Stimulated activated CD8-positive, alpha-beta memory T cell treated with anti-CD3 and anti-CD28 coated beads, Interleukin-12 subunit alpha, Interleukin-12 subunit beta, amount 100 ng/mL, for 24 hours (primary cell): Measurements from ENCODE around the gene RCOR2.

Experiments used
- DNase-seq: peaks from one replicate; pipeline ENCODE4 v3.0.0-alpha.2; 2020; ENCODE audit errors: extremely low read depth

Gene RCOR2

DNA sequence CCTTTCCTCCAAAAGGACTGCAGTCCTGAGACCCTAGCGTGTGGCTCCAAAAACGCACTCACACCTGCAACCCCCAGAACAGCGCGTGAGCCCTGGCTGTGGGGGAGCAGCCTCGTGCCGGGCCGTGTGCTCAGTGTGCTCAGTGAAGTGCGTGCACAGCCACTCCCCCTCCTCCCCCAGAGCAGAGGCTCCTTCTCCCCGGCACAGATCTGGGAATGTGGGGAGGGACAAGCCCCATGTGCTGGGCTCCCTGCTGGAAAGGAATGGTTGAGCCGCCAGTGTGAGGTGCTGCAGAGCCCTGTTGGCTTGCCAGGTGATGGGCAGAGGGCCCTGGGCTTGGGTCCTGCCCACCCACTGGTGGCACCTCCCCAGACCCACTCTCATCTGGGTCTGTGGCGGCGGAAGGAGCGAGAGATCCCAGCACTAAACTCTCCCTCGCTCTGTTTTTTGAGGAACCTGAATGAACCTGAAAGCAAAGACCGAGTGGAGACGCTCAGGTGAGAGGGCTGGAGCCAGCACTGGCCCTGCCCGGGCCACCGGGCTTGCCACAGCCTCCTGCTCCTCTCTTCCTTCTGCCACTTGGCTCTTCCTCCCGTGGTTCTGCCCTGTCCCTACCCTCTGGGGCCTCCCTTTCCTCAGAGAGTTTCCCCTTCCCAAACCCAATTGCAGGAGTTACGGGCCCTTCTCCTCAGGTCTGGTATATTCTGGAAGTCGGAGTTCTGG is 9.0 kb downstream of the RCOR2 start:
- no peak for DNase-seq

DNA sequence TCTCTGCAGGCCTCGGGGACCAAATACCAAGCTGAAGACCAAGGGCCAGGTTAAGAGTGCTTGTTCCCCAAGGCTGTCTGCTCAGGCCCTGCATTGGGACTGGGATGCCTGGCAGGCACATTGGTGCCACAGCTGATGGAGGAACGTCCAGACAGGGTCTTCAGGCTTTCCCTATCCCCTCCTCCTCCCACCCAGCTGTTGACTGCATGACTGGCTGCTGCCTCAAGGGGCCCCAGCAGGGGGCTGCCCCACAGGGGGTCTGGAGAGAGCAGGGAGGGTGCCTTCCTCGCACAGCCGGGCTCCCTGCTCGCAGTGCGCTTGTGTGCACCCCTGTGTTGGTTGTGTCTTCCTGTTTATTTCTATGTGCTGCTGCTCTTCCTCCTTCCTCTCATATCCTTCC is 9.9 kb downstream of the RCOR2 start:
- no peak for DNase-seq

- no peak for DNase-seq
Observed at GRCh38 chr11:63906585-63906984, 10.4 kb downstream of the RCOR2 start.

DNA sequence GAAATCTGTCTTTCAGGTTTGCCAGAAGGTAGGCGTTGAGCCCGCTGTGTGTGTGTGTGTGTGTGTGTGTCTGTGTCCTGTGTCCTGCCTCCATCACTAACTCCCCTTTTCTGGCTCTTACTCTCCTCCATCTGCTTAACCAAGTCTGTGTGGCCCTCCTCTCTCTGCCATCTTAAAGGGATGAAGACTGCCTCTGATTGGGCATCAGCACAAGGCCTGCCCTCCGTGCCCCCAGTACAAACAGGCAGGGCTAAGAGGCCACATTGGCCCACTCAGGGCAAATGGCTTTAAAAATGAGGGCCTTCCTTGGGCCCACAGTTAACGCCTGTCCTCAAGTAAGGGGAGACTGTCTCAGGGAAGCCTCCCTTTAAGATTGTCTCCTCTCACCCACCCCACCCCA is 10.9 kb downstream of the RCOR2 start:
- DNase-seq = no peak

- DNase-seq = no peak
Observed at GRCh38 chr11:63905179-63905578, 11.8 kb downstream of the RCOR2 start.

DNA sequence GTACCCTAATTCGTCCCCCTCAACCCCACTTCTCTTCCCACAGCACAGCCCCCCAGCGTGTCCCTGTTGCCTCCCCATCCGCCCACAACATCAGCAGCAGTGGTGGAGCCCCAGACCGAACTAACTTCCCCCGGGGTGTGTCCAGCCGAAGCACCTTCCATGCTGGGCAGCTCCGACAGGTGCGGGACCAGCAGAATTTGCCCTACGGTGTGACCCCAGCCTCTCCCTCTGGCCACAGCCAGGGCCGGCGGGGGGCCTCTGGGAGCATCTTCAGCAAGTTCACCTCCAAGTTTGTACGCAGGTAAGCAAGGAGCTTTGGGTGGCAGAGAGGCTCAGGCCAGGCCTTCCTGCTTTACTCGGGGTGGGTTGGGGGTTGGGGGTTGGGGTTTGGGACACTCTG is 12.2 kb downstream of the RCOR2 start:
- no peak for DNase-seq

DNA sequence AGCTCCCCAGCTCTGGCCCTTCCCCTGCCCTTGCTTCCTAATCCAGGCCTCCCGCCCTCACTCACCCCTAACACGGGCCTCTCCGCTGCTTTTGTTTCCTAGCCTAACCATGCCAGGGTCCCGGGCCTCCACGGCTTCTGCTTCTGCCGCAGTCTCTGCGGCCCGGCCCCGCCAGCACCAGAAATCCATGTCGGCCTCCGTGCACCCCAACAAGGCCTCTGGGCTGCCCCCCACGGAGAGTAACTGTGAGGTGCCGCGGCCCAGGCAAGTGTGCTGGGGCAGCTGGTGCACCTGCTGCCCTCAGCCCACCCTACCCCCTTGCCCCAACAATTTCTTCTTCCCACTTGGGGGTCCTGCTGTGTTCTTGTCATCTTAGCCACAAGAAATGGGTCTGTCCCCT is 13.1 kb downstream of the RCOR2 start:
- DNase-seq = no peak

- no peak for DNase-seq
Observed at GRCh38 chr11:63901660-63902059, 15.3 kb downstream of the RCOR2 start.

GRCh38 chr11:63897459-63898146 is 19.4 kb downstream of the RCOR2 start:
- DNase-seq = no peak

DNA sequence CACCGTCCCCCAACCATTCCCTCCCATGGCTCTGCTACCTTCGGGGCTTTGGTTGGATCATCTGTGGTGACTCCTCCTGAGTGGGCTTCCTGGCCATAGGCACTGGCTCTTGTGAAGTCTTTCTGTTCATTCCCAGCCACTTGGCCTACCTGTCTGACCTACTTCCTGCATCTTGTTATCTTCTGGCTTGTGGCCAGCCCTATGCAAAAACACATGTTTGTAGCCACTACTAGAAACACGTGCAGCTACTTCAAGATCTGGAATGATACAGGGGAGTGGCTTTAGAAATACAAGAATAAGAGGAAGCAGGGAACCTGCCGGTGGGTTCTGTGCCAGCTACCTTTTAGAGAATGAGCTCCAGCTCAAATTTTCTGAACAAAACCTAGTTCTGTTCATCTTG is 20.9 kb downstream of the RCOR2 start:
- no peak for DNase-seq

- DNase-seq = no peak
Observed at GRCh38 chr11:63893355-63893754, 23.6 kb downstream of the RCOR2 start.

DNA sequence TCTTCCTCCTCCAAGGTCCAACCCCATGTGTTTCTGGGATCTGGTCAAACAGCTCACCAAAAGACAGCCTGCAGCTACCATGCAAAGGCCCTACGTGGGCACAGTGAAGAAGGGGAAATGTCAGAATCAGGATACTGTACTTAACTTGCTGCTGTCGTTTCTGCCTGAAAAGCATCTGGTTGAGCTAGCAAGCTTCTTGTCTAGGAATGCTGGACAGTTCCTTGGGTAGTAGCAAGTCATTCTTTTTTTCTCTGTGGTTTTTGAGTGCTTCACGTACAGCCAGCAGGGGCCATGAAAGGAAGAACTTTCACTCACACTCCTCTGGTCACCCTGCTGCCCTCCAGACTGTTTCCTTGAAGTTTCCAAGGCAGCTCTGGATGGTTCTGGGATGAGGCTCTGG is 24.7 kb downstream of the RCOR2 start:
- DNase-seq = no peak

DNA sequence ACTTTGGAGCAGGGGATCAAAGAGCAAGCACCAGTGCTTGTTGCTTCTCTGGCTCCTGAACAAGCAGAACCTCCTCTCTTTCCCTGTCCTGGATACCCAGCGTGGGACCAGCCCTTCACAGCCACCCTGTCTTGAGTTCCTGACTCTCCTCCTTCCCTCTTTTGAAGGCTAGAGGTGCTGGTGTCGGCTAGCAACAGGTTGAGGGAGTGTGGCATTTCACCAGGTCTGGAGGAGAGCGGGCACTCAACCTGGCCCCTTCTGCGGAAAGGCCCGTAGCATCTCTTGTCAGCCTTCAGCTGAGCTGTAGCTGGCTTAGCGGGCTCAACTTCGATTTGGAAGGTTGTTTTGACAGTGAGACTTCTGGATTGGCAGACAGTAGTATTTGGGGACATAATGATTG is 26.6 kb downstream of the RCOR2 start:
- DNase-seq = no peak

- no peak for DNase-seq
Observed at GRCh38 chr11:63889344-63889743, 27.6 kb downstream of the RCOR2 start.

GRCh38 chr11:63888170-63889086 is 28.5 kb downstream of the RCOR2 start:
- DNase-seq = peak; percentile 31

- no peak for DNase-seq
Observed at GRCh38 chr11:63887386-63887999, 29.5 kb downstream of the RCOR2 start.

DNA sequence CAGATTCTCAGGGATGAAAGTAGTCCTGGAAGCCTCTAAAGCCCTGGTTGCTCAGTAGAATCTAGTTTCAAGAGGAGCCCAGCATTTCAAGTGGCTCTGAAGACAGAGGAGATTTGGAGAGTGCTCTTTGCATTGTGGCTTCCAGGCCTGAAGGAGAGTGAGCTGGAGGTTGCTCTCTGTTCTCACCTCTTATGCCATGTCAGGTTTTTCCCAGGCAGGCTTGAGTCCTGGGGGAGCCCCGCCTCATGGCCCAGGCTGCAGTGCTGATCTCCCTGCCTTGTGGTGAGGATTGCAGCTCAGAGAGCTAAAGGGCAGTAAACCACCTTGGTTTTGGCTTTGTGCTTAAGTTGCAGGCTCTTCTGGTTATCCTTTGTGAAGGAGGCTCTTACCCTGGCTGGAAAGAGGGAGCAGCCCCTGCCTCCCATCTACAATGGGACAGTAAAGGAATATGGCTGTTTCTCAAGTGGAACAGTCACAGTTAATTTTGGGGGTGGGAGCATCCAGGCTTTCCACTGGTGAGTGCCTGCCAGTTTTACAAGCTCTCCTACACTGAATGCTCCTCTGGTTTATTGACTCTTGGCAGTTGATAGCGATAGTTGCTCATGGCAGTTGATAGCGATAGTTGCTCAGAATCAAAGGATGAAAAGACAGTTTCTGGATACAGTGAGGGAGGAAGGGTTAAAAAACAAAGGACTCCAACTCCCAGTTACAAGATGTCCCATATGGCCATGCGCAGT is 32.6 kb downstream of the RCOR2 start:
- DNase-seq = no peak

GRCh38 chr11:63883791-63884190 is 33.2 kb downstream of the RCOR2 start:
- DNase-seq = no peak

GRCh38 chr11:63882555-63883242 is 34.3 kb downstream of the RCOR2 start:
- no peak for DNase-seq

DNA sequence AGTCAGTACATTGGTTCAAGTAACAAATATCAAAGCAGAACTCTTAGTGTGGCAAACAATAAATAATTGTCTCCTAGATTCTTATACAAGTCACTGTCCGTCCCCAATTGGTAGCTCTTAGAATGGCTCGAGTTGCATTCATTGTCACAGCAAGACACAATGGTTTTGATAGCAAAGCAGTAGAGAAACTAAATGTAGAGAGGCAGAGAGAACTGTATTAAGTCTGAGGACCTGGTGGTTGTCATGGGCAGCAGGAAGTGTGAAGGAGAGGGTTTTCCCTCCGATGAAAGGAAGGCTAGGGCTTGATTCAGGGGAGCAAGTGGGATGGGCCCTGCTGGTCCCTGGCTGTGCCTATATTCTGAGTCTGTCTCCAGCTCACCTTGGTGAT is 36.6 kb downstream of the RCOR2 start:
- no peak for DNase-seq
